GM19328 (cell line): Measurements from ENCODE around the gene GPS2.

ENCODE experiments used
- ATAC-seq: cut with Tn5 transposase; IDR thresholded peaks from one replicate; pipeline ENCODE4 v1.9.1; 2021; ENCODE audit warnings: mild to moderate bottlenecking, moderate library complexity; ENCODE audit not compliant: unreplicated experiment

The GPS2 gene

GRCh38 chr17:7314719-7315569 is at the start of gene GPS2:
Gene GPS2 (minus strand): TSS chr17:7315360. CDS start chr17:7315052, 308 bp downstream.
- ATAC-seq = peak; percentile 64

GRCh38 chr17:7363311-7363710 is 48.2 kb upstream of the GPS2 start:
- ATAC-seq = no peak

GRCh38 chr17:7361906-7362305 is 46.7 kb upstream of the GPS2 start:
- no peak for ATAC-seq

GRCh38 chr17:7357381-7357780 is 42.2 kb upstream of the GPS2 start:
- ATAC-seq = no peak

GRCh38 chr17:7356756-7357155 is 41.6 kb upstream of the GPS2 start:
- no peak for ATAC-seq

GRCh38 chr17:7356072-7356549 is 41.0 kb upstream of the GPS2 start:
- no peak for ATAC-seq

GRCh38 chr17:7355573-7355972 is 40.4 kb upstream of the GPS2 start:
- ATAC-seq = no peak

- no peak for ATAC-seq
These were observed 39.9 kb upstream of the GPS2 start, which contains the start of gene TMEM95 for GRCh38 chr17:7355053-7355452. Gene TMEM95 (plus strand): TSS chr17:7355156. CDS start chr17:7355205, 49 bp downstream.

- ATAC-seq = no peak
These were observed 39.2 kb upstream of the GPS2 start for GRCh38 chr17:7354262-7354843.

- no peak for ATAC-seq
These were observed 37.9 kb upstream of the GPS2 start for GRCh38 chr17:7352910-7353635.

GRCh38 chr17:7352503-7352889 is 37.3 kb upstream of the GPS2 start:
- ATAC-seq = no peak

- no peak for ATAC-seq
These were observed 36.7 kb upstream of the GPS2 start, which contains the start of gene KCTD11 for GRCh38 chr17:7351665-7352502. Gene KCTD11 (plus strand): TSS chr17:7352162.

GRCh38 chr17:7348478-7349242 is 33.5 kb upstream of the GPS2 start:
- no peak for ATAC-seq

GRCh38 chr17:7347630-7348477 is 32.7 kb upstream of the GPS2 start:
- ATAC-seq = no peak

- no peak for ATAC-seq
These were observed 31.8 kb upstream of the GPS2 start for GRCh38 chr17:7346761-7347614.

GRCh38 chr17:7343250-7343649 is 28.1 kb upstream of the GPS2 start:
- ATAC-seq = no peak

- ATAC-seq = no peak
These were observed 26.7 kb upstream of the GPS2 start for GRCh38 chr17:7341842-7342241.

- no peak for ATAC-seq
These were observed 25.0 kb upstream of the GPS2 start for GRCh38 chr17:7340179-7340578.
